ENCODE measurements around the gene CYP39A1. TPM values are rescaled to one million over a fixed set of nuclear protein-coding genes. Genes with fewer than 3 reads are reported as not detected.

The CYP39A1 gene
- total and polyA plus RNA-seq, 8 donors = 1.8 to 11.6 (median 7.8) TPM; not detected in 1

DNA sequence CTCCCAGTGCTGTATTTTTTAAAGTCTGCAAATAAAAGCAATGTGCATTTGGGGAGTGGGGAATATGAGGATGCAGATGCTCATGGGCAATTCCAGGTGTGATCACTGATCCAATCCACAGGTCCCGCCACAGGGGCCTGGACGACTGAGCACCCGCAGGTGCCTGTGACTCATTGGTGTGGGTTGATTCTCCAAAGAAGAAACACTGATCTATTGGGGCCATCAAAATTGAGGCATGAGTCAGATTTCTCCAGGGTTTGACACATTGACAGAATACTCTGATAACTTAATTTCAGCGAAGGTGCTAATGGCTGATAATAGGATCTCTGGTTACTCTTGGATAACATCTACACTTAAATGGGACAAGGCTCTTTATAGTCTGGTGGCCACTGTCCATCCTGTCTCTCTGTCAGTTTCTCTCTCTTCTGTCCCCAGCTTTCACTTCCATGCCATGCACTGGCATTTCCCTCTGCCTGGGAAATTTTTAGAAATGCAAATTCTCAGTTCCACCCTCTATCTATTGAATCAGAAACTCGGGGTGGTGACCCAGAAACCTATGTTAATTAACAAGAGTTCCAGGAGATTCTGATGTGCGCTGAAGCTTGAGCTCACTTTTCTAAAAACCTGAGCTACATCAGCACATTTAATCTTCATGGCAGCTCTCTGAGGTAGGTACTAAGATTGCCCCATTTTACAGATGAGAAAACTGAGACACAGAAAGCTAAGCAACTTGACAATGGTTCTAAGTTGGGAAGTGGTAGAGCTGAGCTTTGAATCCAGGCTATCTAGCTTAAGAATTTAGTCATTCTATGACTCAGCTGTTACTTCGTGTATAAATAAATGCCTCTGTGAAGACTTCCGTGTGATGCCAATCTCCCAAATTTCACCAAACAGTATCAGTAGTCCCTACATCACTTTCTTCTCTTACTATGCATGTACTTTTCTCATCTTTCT lies 151.2 kb downstream of the CYP39A1 start:
- H3K27ac ChIP-seq = peak overlapping the region in 4 of 5 donors; percentile 53 to 76 (median 63)
- H3K27me3 ChIP-seq = no peaks in the 10 kb centered on the region
- DNase-seq = no peak
- TF ChIP-seq EP300 (IDR thresholded peaks at IDR 0.05) (no peak), CTCF (IDR thresholded peaks at IDR 0.05) (no peak), POLR2AphosphoS5 (IDR thresholded peaks at IDR 0.05) (no peak), POLR2A (IDR thresholded peaks at IDR 0.05) (no peak)
- H3K36me3 ChIP-seq = no peaks in the 10 kb centered on the region
- 73 to 78% (median 75%) methylated on average over 8 of the region's 8 CpGs for WGBS, 5 donors
- peaks cover 0 to 8% (median 4%) of the 10 kb centered on the region in 4 donors for H3K4me1 ChIP-seq
- H3K4me3 ChIP-seq = no peak overlapping the region
- H3K9me3 ChIP-seq = no peaks in the 10 kb centered on the region
- intact Hi-C loops (cut with DNase I; ENCODE audit: low total_unique reads) = no loop called here

DNA sequence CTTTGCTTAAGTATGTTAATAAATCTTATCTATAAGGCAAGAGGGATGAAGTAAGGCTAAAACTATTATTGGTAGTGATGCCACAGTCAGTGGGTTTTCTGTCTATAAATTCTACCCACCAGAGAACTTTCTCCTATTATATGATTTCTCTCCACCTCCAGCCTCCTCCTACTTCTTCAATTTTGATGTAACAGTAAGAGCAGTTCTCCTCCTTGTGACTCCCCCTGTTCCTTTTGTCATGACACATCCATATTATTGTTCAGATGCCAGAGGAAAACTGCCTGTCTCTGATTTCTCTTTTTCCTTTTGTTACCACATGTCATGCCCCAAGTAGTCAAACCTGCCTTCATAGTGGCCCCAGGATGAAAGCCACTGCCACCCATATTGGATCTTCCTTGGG lies 152.2 kb downstream of the CYP39A1 start:
- no peaks in the 10 kb centered on the region for H3K27me3 ChIP-seq
- peak overlapping the region in 3 of 5 donors; percentile 7 to 30 (median 16) for H3K27ac ChIP-seq
- intact Hi-C loops (cut with DNase I; ENCODE audit: low total_unique reads) = no loop called here
- TF ChIP-seq POLR2A (IDR thresholded peaks at IDR 0.05) (no peak), POLR2AphosphoS5 (IDR thresholded peaks at IDR 0.05) (no peak)
- no peak overlapping the region for H3K4me3 ChIP-seq
- no peak for DNase-seq
- H3K9me3 ChIP-seq = no peaks in the 10 kb centered on the region
- no peaks in the 10 kb centered on the region for H3K36me3 ChIP-seq
- peaks cover 0 to 8% (median 2%) of the 10 kb centered on the region in 4 donors for H3K4me1 ChIP-seq

Other genes starting within 250 kb of the CYP39A1 start
- 10 to 100 TPM in 4 of 5 donors, 1 to 10 TPM in 1; 7.2 to 69.2 (median 19.1) TPM for gene RCAN2, start 161.4 kb downstream of the CYP39A1 start, total RNA-seq
- gene RCAN2, start 161.4 kb downstream of the CYP39A1 start, polyA plus RNA-seq = 10 to 100 TPM; 14.1 to 42.0 (median 23.8) TPM
- 10 to 100 TPM in 4 of 5 donors, 1 to 10 TPM in 1; 6.7 to 55.8 (median 46.1) TPM for gene SLC25A27, start 157 bp upstream of the CYP39A1 start, total RNA-seq
- 10 to 100 TPM in 1 of 3 donors, 1 to 10 TPM in 2; 1.6 to 35.3 (median 4.6) TPM for gene SLC25A27, start 157 bp upstream of the CYP39A1 start, polyA plus RNA-seq
- gene TDRD6, start 35.1 kb upstream of the CYP39A1 start, total RNA-seq = 1 to 10 TPM in 1 of 5 donors, under 1 TPM in 1, not detected in 3; 0.89 to 1.5 TPM
- under 1 TPM in 1 of 3 donors, not detected in 2; 0.48 TPM for gene TDRD6, start 35.1 kb upstream of the CYP39A1 start, polyA plus RNA-seq
- gene PLA2G7, start 82.6 kb upstream of the CYP39A1 start, total RNA-seq = 1 to 10 TPM in 3 of 5 donors, not detected in 2; 1.3 to 9.3 (median 2.4) TPM
- 1 to 10 TPM in 2 of 3 donors, under 1 TPM in 1; 0.61 to 1.1 (median 1.1) TPM for gene PLA2G7, start 82.6 kb upstream of the CYP39A1 start, polyA plus RNA-seq
- 10 to 100 TPM in 1 of 5 donors, under 1 TPM in 1, not detected in 3; 0.73 to 20.5 TPM for gene ANKRD66, start 94.1 kb upstream of the CYP39A1 start, total RNA-seq
- not detected for gene ANKRD66, start 94.1 kb upstream of the CYP39A1 start, polyA plus RNA-seq
- gene MEP1A, start 140.6 kb upstream of the CYP39A1 start, total RNA-seq = 10 to 100 TPM in 1 of 5 donors, 1 to 10 TPM in 1, under 1 TPM in 1, not detected in 2; 0.43 to 15.6 (median 9.8) TPM
- not detected for gene MEP1A, start 140.6 kb upstream of the CYP39A1 start, polyA plus RNA-seq

All from stomach (tissue), 9 donors.